ENCODE results near the gene EXOC6B.

Gene EXOC6B

DNA sequence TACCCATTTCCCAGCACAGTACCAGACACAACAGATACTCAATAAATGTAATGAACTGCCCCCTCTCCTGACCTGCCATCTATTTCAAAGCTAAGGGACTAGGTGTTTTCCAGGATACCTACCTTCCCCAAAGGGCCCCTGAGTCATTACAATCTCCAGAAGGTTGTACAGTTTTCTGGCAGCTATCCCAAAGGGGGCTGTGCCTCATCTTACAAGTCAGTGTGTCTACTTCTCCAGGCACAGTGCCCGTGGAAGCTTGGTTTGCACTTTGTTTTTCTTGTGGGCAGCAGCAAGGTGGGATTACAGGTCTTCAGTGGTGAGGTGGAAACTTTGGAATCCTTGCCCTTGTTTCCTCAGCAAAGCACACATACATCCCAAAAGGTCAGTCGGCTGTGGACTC lies 615.4 kb downstream of the EXOC6B start:
- DNase-seq (ENCODE audit: low spot score) = no peak

DNA sequence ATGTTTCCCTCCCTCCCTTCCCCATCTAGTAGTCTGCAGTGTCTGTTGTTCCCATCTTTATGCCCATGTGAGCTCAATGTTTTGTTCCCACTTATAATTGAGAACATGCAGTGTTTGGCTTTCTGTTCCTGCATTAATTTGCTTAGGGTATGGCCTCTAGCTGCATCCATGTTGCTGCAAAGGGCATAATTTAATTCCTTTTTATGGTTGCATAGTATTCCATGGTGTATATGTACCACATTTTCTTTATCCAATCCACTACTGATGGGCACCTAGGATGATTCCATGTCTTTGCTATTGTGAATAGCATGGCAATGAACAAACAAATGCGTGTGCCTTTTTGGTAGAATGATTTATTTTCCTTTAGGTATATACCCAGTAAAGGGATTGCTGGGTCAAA lies 617.6 kb downstream of the EXOC6B start:
- no peak for DNase-seq (ENCODE audit: low spot score)

DNA sequence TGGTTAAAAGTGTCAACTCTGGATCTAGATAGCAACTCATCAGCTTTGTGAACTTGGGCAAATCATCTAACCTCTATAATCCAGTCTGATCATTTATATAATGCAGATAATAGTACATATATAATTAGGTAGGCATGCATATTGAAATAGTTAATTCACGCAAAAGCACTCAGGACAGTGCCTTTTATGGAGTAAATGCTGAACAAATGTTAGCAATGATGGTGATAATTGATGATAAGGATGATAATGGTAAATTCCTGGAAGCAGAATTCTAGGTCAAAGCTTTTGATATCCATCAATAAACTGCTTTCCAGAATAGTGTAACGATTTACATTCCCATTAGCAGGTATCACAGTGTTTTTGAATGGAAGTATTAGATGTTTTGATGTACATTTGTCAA lies 618.5 kb downstream of the EXOC6B start:
- DNase-seq (ENCODE audit: low spot score) = no peak

DNA sequence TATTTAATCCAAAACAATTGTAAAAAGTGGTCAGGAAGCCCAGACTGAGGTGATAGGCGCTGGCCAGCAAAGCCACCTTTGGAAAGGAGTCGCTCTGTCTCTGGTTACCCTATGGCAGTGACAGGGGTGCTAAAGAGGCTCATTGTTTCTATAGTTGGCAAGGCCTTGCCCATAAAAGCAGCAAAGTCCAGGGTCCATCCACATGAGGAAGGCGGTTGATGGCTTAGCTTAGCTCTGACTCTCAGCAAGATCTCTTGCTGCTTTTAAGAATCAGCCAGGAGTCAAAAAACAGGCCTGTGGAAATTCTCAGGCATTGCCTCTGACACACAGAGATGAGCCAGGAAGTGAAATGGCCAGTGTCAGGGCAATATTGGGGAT lies 620.3 kb downstream of the EXOC6B start:
- no peak for DNase-seq (ENCODE audit: low spot score)

DNA sequence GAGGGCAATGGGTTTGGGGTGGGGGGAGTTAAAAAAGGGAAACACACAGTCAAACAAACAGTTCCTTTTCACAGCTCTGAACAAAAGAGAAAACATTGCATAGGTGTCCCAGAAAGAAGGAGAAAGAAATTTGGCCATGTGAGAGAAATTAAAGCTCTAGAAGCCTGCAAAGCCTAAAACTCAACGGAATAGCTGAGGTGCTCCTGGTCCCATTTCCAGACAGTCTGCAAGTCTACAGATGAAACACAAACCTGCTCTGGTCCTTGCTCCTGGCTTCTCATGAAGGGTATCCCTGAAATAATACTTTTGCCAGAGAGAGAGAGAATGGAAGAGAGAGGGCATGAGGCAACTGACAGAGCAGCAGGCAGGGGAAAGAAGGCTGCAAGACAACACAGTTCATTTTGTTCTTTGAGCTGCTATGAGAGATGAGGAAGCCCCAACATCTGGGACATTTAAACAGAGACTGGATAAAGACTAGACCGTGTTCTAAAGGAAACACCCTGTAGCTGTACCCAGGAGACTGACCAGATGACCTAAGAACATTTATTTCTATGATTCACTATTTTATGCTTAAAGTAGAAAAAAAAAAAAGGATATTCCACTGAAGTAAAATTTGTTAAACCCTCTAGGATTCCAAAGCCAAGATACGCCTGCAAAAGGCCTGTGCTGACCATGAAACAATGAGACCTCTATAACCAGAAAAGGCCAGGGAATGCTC lies 620.9 kb downstream of the EXOC6B start:
- no peak for DNase-seq (ENCODE audit: low spot score)

DNA sequence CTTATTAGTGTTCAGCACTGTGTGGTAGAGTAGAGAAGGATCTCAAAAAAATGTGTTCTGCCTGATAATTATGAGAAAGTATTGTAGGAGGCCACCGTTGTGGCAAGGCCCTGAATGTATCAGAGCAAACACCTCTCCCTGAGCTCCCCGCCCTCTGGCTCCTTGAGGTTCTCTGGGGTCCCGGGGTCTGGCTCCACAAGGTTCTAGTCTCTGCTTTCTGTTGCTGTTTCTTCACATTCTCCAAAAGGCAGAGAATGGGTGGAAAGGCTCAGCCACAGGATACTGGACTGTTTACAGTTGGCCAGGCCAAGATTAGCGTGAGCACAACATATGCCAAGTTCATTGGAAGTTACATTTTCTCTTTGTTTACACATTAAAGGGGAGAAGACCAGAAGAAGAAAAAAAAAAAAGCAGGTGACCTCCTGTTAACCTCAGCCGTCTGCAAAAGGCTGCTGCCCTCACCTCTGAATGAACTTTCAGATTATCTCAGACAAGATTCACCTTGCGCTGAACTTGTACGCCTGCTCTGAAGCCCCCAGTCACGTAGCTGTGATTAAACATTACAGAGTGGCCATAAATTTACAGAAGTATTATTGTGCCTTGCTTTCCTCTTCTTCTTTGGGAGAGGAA lies 621.6 kb downstream of the EXOC6B start:
- no peak for DNase-seq (ENCODE audit: low spot score)

DNA sequence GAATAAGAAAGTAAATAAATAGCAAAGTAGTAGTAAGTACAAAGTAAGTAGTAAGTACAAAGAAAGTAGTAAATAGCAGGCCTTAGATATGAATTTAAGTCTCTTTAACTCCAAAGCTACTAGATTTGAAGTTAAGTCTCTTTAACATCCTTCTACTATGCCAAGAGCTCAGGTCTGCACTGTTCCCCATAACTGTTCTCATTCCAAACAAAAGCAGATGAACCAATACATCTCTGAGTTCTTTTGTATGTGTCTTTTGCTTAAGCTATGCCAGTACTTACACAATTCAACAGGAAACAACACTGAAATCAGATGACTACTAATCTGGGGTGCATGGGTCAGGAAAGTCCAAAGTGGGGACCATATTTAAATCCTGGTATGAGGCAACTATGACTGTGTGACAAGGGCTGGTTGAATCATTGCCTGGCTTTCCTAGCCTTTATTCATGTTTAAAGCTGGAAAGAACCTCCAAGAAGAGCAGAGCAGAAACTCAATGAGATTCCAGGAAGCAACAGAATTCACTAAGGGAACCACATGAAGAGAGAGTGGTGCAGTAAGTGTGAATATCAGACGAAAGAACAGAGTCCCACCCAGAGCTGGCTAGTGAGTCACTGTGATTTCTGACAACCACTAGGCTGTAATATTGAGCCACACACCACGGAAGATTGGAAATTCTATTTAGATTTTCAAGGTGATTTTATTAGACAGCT lies 627.1 kb downstream of the EXOC6B start:
- DNase-seq (ENCODE audit: low spot score) = peak; percentile 3

DNA sequence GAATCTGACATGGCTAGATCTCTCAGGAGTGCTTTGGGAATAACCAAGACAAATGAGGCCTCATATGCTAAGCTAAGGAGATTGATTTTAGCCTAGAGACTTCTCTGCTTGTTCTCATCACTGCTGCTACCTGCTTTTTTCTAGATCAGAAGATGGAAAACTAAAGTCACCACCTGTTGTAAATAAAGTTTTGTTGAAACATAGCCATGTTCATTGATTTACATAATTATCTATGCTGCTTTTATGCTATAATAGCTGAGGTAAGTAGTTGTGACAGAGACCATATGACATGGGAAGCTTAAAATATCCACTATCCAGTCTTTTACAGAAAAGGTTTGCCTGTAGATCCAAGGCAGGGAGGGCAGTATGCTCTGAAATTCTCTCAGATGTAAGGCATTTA lies 632.1 kb downstream of the EXOC6B start:
- no peak for DNase-seq (ENCODE audit: low spot score)

DNA sequence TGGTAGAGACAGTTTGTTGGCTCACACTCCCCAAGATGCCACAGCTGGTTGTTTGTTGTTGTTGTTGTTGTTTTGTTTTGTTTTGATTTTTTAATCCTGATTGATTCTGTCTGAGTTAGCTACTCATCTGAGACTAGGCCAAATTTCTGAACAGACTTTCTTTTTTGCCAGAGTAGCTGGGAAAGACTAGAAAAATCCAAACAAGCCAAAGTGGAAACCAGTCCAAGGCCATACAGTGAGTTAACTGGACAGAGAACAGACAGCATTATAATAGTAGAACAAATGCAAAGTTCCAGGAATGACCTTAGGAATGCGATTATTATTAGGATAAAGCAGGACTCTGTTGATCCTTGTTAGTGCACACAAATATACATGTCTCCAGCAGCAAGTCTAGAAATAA lies 634.4 kb downstream of the EXOC6B start:
- no peak for DNase-seq (ENCODE audit: low spot score)

DNA sequence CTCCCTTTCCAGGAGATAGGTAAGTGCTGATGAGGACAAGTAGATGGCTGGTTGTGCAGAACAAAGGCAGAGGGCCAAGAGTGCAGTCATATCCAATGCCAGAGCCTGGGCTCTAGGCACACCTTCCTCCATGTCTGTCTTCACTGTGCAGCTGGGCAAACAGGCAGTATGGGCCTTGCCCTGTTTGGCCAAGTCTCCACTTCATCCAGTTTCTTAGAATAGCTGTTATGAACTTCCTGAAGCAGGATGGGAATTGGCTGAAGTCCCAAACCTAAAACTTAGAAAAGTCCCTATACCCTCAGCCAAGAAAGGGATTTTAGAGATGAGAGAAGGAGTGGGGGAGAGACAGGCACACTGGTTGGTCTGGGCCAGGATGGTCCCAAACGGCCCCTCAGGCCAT lies 640.6 kb downstream of the EXOC6B start:
- no peak for DNase-seq (ENCODE audit: low spot score)

DNA sequence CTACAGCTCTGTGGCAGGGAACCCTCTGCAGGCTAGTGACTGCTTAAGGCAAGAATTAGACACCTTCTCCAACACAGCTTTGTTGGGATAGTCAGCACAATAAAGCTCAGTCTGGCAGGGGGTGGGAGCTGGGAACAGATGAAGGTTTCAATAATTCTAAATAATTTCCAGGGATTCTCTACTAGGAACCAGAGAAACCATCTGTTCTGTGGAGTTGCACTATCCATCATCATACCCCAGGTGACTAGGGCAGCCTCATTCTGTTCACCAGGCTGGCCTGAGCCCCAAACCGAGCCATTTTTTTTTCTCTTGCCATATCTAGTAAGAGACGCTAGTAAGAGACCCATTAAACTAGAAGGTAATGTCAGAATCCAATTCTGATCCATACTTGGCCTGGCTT lies 642.4 kb downstream of the EXOC6B start:
- DNase-seq (ENCODE audit: low spot score) = no peak

DNA sequence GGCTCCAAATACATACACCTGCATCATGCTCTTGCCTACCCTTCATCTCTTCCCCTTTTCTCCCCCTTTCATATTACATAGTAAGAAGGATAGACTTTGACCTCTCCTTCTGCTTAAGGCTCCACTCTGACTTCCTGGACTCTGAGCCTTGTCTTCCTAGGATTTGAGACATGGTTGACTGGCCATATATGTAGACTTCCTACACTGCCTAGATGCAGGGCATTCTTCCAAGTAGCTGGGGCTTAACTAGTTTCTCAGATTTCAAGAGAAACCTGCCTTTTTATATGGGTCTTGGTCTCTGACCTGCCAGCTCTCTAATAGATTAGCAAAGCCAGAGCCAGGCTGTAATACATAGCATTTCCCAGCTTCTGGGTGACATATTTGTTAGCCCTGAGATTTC lies 642.8 kb downstream of the EXOC6B start:
- no peak for DNase-seq (ENCODE audit: low spot score)

DNA sequence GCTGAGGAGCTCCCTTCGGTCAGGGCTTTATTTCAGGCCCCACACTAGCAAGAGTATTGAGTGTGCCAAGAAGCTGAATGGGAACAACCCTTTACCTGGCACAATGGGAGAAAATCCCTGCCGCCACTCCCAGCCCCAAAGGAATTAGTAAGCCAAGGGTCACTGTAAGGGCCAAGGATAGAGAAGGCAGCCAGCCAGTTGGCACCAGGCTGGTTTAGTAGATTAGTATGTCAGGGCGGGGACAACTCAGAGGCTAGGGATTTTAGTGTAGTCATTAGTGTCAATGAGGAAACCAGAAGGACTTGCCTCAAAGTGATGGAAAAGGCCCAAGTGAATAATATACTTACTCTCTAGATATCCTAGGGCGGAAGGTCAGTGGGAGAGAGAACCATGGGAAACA lies 643.3 kb downstream of the EXOC6B start:
- DNase-seq (ENCODE audit: low spot score) = no peak

DNA sequence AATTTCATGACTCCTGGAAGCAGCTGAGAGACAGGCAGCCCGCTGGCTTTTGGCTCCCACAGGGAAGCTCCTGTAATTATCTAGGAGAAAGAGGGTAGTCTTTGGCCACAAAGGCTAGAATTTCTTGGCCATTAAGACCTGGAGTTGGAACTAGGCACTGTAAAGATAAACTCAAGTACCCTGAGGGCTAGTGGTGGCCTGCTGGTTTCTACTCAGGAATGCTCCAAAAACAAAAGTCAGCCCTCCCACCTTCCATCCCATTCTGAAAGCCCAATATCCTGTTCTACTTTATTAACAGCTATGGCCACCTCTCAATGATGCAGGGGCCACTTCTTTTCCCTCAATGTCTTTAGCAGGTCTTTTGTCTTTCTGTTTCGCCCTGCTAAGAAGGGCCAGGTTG lies 644.2 kb downstream of the EXOC6B start:
- DNase-seq (ENCODE audit: low spot score) = no peak

DNA sequence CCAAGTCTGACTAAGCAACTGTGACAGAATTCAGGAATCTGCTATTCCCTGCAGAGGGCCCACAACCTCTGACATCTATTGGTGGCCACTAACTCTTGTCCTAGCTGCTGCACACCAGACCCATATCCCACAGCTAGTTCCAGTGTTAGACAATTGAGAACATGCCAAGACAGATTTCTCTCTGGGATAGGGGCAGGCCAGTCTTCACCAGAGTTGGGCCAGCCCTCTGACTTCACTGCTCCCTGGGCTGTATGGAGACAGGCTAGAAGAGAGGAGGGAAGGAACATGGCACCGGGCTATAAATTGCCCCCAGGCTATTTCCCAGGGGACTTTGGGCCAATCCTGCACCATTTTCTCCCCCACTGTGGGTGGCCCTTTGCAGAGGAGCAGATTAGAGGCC lies 645.5 kb downstream of the EXOC6B start:
- DNase-seq (ENCODE audit: low spot score) = no peak

DNA sequence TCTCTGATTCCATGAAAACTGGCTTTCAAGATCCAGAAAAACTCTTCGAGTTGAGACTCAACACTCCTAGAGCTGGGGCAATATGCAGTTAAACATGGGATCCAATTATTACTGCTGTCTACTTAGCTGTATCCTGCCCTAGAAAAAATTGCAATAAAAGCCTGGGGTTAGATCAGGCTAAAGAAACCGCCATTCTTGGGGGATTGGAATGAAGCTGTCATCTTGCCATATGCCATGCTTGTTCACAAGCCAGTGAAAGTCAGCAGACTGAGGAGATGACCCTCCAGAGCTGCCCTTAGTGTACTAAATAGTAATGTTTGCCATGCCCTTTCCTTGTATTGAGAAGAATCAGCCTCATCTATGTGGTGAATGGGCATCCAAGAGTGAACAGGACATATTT lies 647.3 kb downstream of the EXOC6B start:
- no peak for DNase-seq (ENCODE audit: low spot score)

DNA sequence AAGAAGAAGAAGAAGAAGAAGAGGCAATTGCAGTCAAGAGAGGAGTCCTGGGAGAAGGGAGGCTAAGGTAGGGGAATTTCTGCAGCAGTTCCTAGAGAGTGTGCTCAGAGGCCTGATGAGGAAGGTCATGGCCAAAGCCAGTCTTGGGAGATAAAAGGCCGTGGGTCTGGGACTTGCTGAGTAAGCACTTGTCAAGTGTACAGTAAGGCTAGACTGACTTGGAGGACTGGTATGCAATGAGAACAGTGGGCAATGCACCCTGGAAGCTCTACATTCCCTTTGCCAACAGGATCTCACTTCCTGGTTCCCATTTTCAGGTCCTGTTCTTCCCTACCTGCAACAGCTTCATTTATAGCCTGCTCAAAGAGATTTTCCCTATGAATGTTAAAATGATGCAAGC lies 649.6 kb downstream of the EXOC6B start:
- DNase-seq (ENCODE audit: low spot score) = no peak

DNA sequence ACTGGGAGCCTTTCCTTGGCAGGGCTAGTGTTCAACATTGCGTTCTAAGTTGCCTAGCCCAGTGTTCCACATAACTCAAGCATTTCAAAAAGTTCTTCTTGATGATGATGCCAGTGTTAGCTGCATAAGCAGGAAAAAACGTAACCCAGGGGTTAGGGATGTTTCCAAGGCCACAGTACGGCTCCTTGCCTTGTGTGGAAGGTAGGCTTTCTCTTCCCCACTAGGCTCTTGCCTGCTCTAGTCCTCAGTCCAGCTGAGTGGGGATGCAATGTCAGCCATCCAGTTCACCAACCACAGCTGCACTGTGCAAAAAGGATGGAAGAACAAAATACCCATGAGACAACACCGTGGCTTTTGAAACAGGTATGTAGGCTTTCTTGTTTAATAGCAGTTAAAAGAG lies 650.2 kb downstream of the EXOC6B start:
- DNase-seq (ENCODE audit: low spot score) = no peak

DNA sequence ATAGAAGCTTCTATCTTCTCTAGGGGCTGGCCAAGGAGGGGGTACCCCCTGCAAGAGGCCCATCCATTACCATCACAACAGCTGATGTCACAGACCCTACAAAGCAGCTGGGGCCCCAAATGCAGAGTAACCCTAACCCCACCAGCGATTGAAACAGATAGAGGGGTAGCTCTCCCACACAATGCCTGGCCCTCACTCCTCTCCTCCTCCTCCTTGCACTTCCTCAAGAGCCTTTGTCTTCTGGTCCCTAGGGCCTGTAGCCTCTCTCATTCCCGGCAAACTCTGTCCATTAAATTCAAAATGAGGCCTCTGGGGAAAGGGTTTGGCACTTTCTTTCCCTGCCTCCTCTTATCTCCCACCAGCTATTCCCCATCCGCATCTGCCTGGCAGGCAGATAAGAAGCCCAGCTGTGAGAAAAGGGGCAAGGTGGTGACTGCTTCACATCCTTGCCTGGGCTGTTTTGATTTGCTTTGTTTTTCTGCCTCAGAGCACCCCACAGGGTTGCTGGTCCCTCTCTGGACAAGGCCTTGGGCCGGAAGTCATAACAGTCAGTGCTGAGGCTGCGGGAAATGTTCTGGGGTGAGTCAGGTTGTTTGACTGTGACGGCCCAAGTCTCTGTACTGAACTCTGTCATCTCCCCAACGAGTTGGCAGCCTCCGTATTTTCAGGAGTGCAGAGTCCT lies 652.1 kb downstream of the EXOC6B start:
- DNase-seq (ENCODE audit: low spot score) = peak; percentile 66

DNA sequence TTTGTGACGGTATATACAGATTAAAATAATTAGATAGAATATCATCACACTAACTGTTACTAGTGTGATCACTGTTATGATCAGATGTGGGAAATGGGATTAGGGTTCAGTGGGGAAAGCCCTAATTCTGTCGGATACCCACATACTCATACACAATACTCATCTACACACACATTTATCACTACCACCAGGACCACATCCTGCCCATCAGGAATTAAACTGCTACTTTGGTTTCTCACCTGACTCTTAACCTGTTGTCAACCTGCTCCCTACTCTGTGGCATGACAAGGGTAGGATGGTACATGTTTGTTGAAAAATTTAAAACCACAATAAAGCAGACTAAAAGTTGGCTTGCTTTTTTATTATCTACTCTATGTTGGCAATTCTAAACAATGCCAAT lies 653.4 kb downstream of the EXOC6B start:
- no peak for DNase-seq (ENCODE audit: low spot score)

DNA sequence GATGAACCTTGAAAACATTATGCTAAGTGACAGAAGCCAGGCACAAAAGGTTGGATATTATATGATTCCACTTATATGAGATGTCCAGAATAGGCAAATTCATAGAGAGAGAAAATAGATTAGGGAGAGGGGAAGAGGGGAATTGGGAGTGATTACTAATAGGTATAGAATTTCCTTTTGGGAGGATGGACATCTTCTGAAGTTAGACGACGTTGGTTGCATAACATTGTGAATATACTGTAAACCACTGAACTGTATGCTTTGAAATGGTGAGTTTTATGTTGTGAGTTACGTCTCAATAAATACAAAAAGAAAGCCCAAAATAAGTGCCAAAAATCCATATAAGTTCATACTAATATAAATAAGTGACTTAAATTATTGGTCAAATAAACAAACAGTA lies 659.6 kb downstream of the EXOC6B start:
- no peak for DNase-seq (ENCODE audit: low spot score)

DNA sequence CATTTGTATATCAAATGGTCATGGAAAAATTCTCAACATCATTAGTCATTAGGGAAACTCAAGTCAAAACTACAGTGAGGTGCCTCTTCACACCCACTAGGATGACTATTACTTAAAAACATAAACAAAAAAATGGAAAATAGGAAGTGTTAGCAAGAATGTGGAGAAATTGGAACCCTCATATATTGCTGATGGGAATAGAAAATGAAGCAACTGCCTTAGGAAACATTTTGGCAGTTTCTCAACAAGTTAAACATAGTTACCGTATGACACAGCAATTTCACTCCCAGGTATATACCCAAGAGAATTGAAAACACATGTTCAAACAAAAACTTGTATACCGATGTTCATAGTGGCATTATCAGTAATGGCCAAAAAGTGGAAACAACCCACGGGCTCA lies 660.0 kb downstream of the EXOC6B start:
- no peak for DNase-seq (ENCODE audit: low spot score)

DNA sequence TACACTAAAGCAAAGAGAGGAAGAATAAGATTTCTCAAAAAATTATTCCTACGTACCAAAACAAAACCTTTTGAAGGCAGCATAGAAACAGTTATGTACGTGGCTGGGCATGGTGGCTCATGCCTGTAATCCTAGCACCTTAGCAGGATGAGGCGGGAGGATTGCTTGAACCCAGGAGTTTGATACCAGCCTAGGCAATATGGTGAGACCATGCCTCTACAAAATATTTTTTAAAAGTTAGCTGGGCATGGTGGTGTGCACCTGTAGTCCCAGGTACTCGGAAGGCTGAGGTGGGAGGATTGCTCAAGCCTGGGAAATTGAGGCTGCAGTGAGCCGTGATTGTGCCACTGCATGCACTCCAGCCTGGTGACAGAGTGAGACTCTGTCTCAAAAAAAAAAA lies 663.3 kb downstream of the EXOC6B start:
- DNase-seq (ENCODE audit: low spot score) = no peak
